Activated naive CD8-positive, alpha-beta T cell treated with anti-CD3 and anti-CD28 coated beads, Interleukin-2, amount 50 U/mL, for 24 hours (primary cell): Measurements from ENCODE around the gene VASN.

Experiments
- ATAC-seq: fragments of 150-1000 bp; cut with Tn5 transposase; one replicate; pipeline ENCODE4 v1.10.0; 2021
- DNase-seq: peaks from one replicate; pipeline ENCODE4 v3.0.0; 2021
- H3K27ac Mint-ChIP-seq: one replicate; pipeline ENCODE4 v1.8.0; 2021; ENCODE audit warnings: mild to moderate bottlenecking, mixed read lengths
- H3K27me3 Mint-ChIP-seq: one replicate; pipeline ENCODE4 v1.8.0; 2021; ENCODE audit warnings: mixed read lengths
- H3K36me3 Mint-ChIP-seq: one replicate; pipeline ENCODE4 v1.8.0; 2021; ENCODE audit warnings: low read depth, mixed read lengths
- H3K4me1 Mint-ChIP-seq: one replicate; pipeline ENCODE4 v1.8.0; 2021; ENCODE audit warnings: mixed read lengths
- H3K4me3 Mint-ChIP-seq: one replicate; pipeline ENCODE4 v1.8.0; 2021; ENCODE audit warnings: mild to moderate bottlenecking, moderate library complexity, mixed read lengths
- H3K9me3 Mint-ChIP-seq: one replicate; pipeline ENCODE4 v1.8.0; 2021; ENCODE audit warnings: mixed read lengths

Gene VASN

GRCh38 chr16:4403133-4403949, 31.7 kb downstream of the VASN start:
- DNase-seq, result no peak
- H3K36me3 Mint-ChIP-seq, result peaks cover 19% of the 10 kb centered on the region

GRCh38 chr16:4404247-4404966, 32.8 kb downstream of the VASN start:
- no peaks in the 10 kb centered on the region for H3K9me3 Mint-ChIP-seq
- DNase-seq, result peak; percentile 55

More at GRCh38 chr16:4403133-4403949, 31.7 kb downstream of the VASN start:
- Mint-ChIP-seq H3K9me3 (no peaks in the 10 kb centered on the region), H3K27me3 (no peaks in the 10 kb centered on the region), H3K4me1 (no peaks in the 10 kb centered on the region), H3K4me3 (no peak overlapping the region), H3K27ac (no peak overlapping the region)
- ATAC-seq, result no peak

GRCh38 chr16:4404967-4405696, 33.5 kb downstream of the VASN start:
- Mint-ChIP-seq H3K36me3 (peaks cover 17% of the 10 kb centered on the region), H3K27me3 (no peaks in the 10 kb centered on the region), H3K4me3 (no peak overlapping the region), H3K4me1 (no peaks in the 10 kb centered on the region), H3K9me3 (no peaks in the 10 kb centered on the region), H3K27ac (no peak overlapping the region)
- ATAC-seq (peak; percentile 4), DNase-seq (no peak)

More at GRCh38 chr16:4404247-4404966, 32.8 kb downstream of the VASN start:
- Mint-ChIP-seq H3K27ac (no peak overlapping the region), H3K27me3 (no peaks in the 10 kb centered on the region), H3K4me1 (no peaks in the 10 kb centered on the region), H3K36me3 (peaks cover 19% of the 10 kb centered on the region), H3K4me3 (no peak overlapping the region)
- peak; percentile 30 for ATAC-seq

- Mint-ChIP-seq H3K4me1 (peaks cover 4% of the 10 kb centered on the region), H3K36me3 (peaks cover 24% of the 10 kb centered on the region), H3K4me3 (no peak overlapping the region), H3K27me3 (no peaks in the 10 kb centered on the region), H3K27ac (no peak overlapping the region), H3K9me3 (no peaks in the 10 kb centered on the region)
- DNase-seq, result no peak
- no peak for ATAC-seq
These were observed 36.1 kb downstream of the VASN start for GRCh38 chr16:4407543-4408322.

- DNase-seq, result no peak
These were observed 36.7 kb downstream of the VASN start for GRCh38 chr16:4408323-4408690.

GRCh38 chr16:4409081-4409932, 37.7 kb downstream of the VASN start:
- peaks cover 17% of the 10 kb centered on the region for H3K4me1 Mint-ChIP-seq
- no peak for ATAC-seq
- H3K36me3 Mint-ChIP-seq, result peaks cover 28% of the 10 kb centered on the region
- no peak overlapping the region for H3K4me3 Mint-ChIP-seq
- DNase-seq, result no peak
- H3K27ac Mint-ChIP-seq, result no peak overlapping the region
- no peaks in the 10 kb centered on the region for H3K9me3 Mint-ChIP-seq
- H3K27me3 Mint-ChIP-seq, result no peaks in the 10 kb centered on the region

More at GRCh38 chr16:4408323-4408690, 36.7 kb downstream of the VASN start:
- H3K27ac Mint-ChIP-seq, result no peak overlapping the region
- no peak for ATAC-seq
- peaks cover 24% of the 10 kb centered on the region for H3K36me3 Mint-ChIP-seq
- no peaks in the 10 kb centered on the region for H3K27me3 Mint-ChIP-seq
- no peaks in the 10 kb centered on the region for H3K9me3 Mint-ChIP-seq
- H3K4me1 Mint-ChIP-seq, result peaks cover 9% of the 10 kb centered on the region
- no peak overlapping the region for H3K4me3 Mint-ChIP-seq

GRCh38 chr16:4410335-4411075, 38.9 kb downstream of the VASN start:
- peaks cover 29% of the 10 kb centered on the region for H3K4me1 Mint-ChIP-seq
- H3K27ac Mint-ChIP-seq, result no peak overlapping the region

GRCh38 chr16:4411684-4412083, 40.0 kb downstream of the VASN start:
- H3K36me3 Mint-ChIP-seq, result peaks cover 28% of the 10 kb centered on the region
- no peak for DNase-seq
- H3K4me1 Mint-ChIP-seq, result peaks cover 32% of the 10 kb centered on the region
- H3K4me3 Mint-ChIP-seq, result no peak overlapping the region
- H3K27me3 Mint-ChIP-seq, result no peaks in the 10 kb centered on the region
- H3K9me3 Mint-ChIP-seq, result no peaks in the 10 kb centered on the region
- H3K27ac Mint-ChIP-seq, result no peak overlapping the region
- ATAC-seq, result no peak

More at GRCh38 chr16:4410335-4411075, 38.9 kb downstream of the VASN start:
- H3K27me3 Mint-ChIP-seq, result no peaks in the 10 kb centered on the region
- H3K36me3 Mint-ChIP-seq, result peaks cover 29% of the 10 kb centered on the region
- DNase-seq (no peak), ATAC-seq (no peak)
- H3K9me3 Mint-ChIP-seq, result no peaks in the 10 kb centered on the region
- H3K4me3 Mint-ChIP-seq, result no peak overlapping the region

- Mint-ChIP-seq H3K27me3 (no peaks in the 10 kb centered on the region), H3K36me3 (peaks cover 27% of the 10 kb centered on the region), H3K27ac (no peak overlapping the region), H3K4me3 (no peak overlapping the region), H3K9me3 (no peaks in the 10 kb centered on the region), H3K4me1 (peaks cover 35% of the 10 kb centered on the region)
- ATAC-seq (no peak), DNase-seq (no peak)
These were observed 40.5 kb downstream of the VASN start for GRCh38 chr16:4412159-4412558.

- no peak overlapping the region for H3K27ac Mint-ChIP-seq
- H3K4me1 Mint-ChIP-seq, result peaks cover 37% of the 10 kb centered on the region
- no peaks in the 10 kb centered on the region for H3K27me3 Mint-ChIP-seq
- H3K9me3 Mint-ChIP-seq, result no peaks in the 10 kb centered on the region
- ATAC-seq, result no peak
- DNase-seq, result no peak
- peaks cover 26% of the 10 kb centered on the region for H3K36me3 Mint-ChIP-seq
- H3K4me3 Mint-ChIP-seq, result no peak overlapping the region
These were observed 41.2 kb downstream of the VASN start for GRCh38 chr16:4412854-4413253.

GRCh38 chr16:4414187-4414917, 42.7 kb downstream of the VASN start:
- H3K4me1 Mint-ChIP-seq, result peaks cover 37% of the 10 kb centered on the region
- DNase-seq (peak; percentile 77), ATAC-seq (peak; percentile 73)
- peak overlapping the region; percentile 90 for H3K4me3 Mint-ChIP-seq
- H3K9me3 Mint-ChIP-seq, result no peaks in the 10 kb centered on the region
- H3K27me3 Mint-ChIP-seq, result no peaks in the 10 kb centered on the region
- peaks cover 26% of the 10 kb centered on the region for H3K36me3 Mint-ChIP-seq
- H3K27ac Mint-ChIP-seq, result peak overlapping the region; percentile 81

GRCh38 chr16:4415538-4416199, 44.0 kb downstream of the VASN start:
- H3K4me1 Mint-ChIP-seq, result peaks cover 36% of the 10 kb centered on the region

More at GRCh38 chr16:4415538-4416199, 44.0 kb downstream of the VASN start:
- Mint-ChIP-seq H3K27me3 (no peaks in the 10 kb centered on the region), H3K9me3 (no peaks in the 10 kb centered on the region), H3K27ac (peak overlapping the region; percentile 81), H3K36me3 (peaks cover 23% of the 10 kb centered on the region), H3K4me3 (peak overlapping the region; percentile 90)
- peak; percentile 68 for DNase-seq
- ATAC-seq, result no peak
